Limb (tissue), 2 donors: ENCODE data around the gene FOXP4.

ENCODE experiments used
- DNase-seq, 2 donors: peaks; one replicate each; pipeline ENCODE4 v3.0.0-alpha.2; 2016; ENCODE audit errors: extremely low spot score in 2 of 2

Gene FOXP4

GRCh38 chr6:41581381-41581991 is 35.3 kb downstream of the FOXP4 start:
- DNase-seq, result no peak

DNA sequence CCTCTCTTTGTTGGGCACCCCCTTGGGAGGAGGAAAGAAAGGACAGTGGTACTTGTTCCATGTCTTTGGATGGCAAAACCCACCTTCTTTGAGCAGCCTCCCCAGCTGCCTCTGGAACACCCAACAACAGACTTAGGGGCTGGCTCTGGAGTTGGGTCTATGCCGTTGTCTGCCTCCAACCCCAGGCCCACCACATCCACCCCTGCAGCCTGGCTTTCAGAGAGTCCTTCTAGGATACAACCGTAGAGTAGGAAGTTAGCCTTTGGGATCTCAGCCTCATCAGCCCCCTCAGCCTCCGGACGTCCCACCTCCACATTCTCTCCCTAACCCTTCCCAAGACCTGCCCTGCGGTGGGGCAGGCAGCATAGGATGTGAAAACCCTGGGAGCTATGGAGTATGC is 36.4 kb downstream of the FOXP4 start:
- DNase-seq, result no peak

- DNase-seq, result no peak
Observed at GRCh38 chr6:41583565-41583964, 37.4 kb downstream of the FOXP4 start.

- DNase-seq, result no peak
Observed at GRCh38 chr6:41584205-41584604, 38.0 kb downstream of the FOXP4 start.

DNA sequence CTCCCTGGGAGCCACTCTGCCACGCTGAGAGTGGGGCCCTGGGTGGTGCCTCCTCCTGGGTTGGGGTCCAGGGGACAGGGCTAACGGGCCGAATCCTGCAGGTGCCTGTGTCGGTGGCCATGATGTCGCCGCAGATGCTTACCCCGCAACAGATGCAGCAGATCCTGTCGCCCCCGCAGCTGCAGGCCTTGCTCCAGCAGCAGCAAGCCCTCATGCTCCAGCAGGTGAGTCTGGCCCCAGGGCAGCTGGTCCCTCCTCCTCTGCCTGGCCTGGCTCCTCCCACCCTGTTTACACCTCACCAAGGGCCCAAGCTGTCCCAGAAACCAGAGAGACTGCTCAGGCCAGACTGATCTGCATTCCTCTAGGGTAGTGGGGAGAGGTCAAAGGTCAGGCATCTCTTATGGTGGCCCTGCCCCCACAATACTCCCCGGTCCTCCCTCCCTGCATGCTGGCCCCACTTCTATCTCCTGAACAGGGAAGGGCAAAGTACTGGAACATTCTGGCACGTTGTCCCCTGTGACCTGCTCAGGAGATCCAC is 38.6 kb downstream of the FOXP4 start:
- DNase-seq, result no peak

- no peak for DNase-seq
Observed at GRCh38 chr6:41585605-41586004, 39.4 kb downstream of the FOXP4 start.

DNA sequence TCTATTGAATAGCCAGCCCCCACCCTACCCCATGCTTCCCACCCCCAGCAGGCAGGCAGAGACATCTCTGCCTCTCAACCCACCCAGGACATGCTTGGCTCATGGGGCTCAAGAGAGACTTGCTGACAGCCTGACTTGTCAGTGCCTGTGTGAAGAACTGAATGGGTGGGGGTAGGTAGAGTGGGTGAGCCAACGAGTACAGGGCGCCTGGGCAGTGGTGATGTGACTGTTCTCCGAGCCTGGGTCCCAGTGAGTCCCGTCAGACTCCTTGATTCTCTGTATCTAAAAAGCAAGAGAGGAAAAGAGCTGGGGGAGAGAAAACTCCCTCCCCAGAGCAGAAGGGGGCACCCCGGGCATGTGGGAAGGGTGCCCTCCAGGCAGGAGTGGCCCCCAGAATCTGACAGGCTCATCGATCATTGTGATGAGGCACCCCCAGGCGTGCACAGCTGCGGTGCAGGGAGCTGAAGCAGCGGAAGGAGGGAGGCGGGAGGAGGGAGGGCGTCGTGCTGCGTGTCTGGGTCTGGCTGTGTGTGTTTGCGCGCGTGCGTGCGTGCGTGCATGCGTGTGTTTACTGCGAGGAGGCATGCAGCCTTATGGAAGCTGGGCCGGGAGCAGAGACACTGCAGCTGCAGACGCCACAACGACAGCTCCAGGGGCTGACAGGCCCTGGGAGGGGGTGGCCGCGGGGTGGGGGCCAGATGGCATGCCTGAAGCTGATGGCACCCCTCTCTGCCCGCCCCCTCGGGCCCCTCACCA is 40.2 kb downstream of the FOXP4 start:
- DNase-seq, result peak in 1 of 2 donors; percentile 78

- no peak for DNase-seq
Observed at GRCh38 chr6:41587131-41587879, 41.1 kb downstream of the FOXP4 start.

- no peak for DNase-seq
Observed at GRCh38 chr6:41588111-41588510, 41.9 kb downstream of the FOXP4 start.

GRCh38 chr6:41589223-41589622 is 43.0 kb downstream of the FOXP4 start:
- no peak for DNase-seq

- no peak for DNase-seq
Observed at GRCh38 chr6:41589636-41590622, 43.7 kb downstream of the FOXP4 start.

- DNase-seq, result no peak
Observed at GRCh38 chr6:41591122-41591521, 44.9 kb downstream of the FOXP4 start.

DNA sequence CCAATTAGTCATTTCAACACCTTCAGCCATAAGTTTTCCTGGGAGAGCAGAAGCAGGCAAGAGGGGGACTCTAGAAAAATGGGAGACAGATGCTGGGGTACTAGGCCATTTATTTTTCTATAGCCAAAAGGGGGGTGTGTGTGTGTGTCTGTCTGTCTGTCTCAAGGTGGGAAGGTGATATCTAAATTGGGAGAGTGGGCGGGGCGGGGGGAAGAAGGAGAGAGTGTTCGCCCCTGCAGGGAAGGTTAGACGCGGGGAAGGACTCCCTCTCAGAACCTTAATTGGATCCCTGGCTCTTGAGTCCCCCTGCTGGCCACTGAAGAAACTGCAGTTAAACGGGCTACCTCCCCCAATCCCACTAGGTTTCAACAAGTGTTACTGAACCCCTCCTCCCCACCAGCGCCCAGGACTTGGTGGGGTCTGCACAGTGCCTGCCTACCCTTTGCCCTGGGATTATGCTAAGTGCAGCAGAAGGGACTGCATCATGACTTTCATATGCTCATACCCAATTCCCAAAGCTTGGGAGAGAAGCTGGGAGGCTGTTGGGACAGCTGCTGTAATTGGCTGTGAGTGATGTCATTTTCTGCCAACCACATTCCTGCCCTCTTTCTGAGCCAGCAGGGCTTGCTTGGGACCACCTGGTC is 45.8 kb downstream of the FOXP4 start:
- peak; percentile 76 to 89 for DNase-seq

DNA sequence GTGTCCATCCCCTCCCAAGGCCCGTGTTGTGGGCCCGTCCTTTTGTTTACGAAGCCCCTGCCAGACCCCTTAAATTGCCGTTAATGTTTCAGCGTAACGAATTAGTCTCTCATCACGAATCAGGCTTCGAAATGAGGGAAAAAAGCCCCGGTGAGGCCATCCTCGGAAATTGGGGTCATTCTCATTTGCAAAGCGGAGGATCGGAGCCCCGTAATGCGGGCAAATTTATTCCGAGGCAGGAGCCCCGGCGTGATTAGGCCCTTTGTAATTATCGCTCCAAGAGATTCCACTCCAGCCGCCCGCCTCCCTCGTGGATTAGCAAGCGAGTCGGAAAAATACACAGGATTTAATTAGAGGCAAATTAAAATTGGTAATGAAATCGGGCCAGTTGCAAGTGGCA is 47.2 kb downstream of the FOXP4 start:
- DNase-seq, result no peak

- DNase-seq, result no peak
Observed at GRCh38 chr6:41593839-41594238, 47.7 kb downstream of the FOXP4 start.

- no peak for DNase-seq
Observed at GRCh38 chr6:41594326-41594725, 48.1 kb downstream of the FOXP4 start.

DNA sequence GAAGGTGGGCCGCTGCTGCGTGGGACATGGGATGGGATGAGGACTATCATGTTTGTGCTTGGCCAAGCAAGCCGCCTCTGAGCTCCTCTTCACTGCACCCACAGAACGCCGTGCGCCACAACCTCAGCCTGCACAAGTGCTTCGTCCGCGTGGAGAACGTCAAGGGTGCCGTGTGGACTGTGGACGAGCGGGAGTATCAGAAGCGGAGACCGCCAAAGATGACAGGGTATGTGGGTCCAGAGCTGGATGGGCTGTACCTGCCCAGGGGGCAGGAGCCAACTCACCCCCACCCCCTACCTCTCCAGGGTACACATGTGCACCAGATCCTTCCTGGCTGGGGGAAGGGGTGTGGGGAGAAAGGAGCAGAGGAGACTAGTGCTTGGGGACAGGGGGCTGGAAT is 48.6 kb downstream of the FOXP4 start:
- DNase-seq, result no peak

GRCh38 chr6:41595166-41595565 is 49.0 kb downstream of the FOXP4 start:
- DNase-seq, result no peak

- no peak for DNase-seq
Observed at GRCh38 chr6:41596096-41596685, 50.0 kb downstream of the FOXP4 start.

DNA sequence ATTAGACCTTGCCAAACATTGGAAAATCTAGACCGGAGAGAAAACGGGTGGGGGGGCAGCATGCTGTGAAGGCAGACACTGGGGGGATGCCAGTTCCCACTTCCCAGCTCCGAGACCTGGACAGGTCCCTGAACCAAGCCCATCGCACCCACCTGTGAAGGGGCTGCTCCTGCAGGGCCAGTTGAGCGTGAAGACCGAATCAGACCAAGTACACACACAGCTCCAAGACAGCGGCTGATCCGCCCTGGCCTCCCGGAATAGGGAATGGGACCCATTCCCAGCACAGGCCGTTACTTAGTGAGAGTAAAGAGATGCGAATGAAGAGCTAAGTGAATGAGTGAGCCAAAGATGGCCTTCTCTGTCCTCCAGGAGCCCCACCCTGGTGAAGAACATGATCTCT is 50.6 kb downstream of the FOXP4 start:
- peak in 1 of 2 donors; percentile 27 for DNase-seq
